ENCODE measurements around the gene SH2D6.

DNA sequence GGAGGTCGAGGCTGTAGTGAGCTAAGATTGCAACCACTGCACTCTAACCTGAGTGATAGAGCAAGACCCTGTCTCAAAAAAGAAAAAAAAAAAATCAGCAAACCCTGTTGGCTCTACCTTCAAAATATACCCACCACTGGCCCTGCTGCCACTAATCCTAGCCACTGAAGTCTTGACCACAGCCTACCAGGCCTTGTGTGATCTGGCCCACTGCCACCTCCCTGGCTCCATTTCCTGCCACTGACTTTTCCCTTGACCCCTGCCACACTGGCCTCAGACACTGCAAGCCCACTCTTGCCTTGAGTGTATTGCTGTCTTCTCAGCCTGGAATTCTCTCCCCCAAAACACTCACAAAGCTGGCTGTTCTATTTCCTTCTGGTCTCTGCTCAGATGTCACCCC is 33.7 kb downstream of the SH2D6 start:
- TF ChIP-seq POLR2A (conservative IDR thresholded peaks at IDR 0.05) (no peak), TBP (optimal IDR thresholded peaks at IDR 0.05; ENCODE audit: low read depth, low read length) (no peak), JUN (IDR thresholded peaks at IDR 0.05; ENCODE audit: borderline replicate concordance, low read depth, low read length) (no peak), JUN (CRISPR knock-in tag; IDR thresholded peaks at IDR 0.05; ENCODE audit: borderline replicate concordance) (no peak), ZFP36 (IDR thresholded peaks at IDR 0.05; ENCODE audit: low read depth, low read length, partially characterized antibody) (no peak), ZNF79 (CRISPR knock-in tag; IDR thresholded peaks at IDR 0.05; ENCODE audit: low read depth) (no peak), BHLHE40 (IDR thresholded peaks at IDR 0.05; ENCODE audit: low read length) (no peak), RBBP5 (IDR thresholded peaks at IDR 0.05; ENCODE audit: borderline replicate concordance, insufficient read depth, low read length, poor library complexity, severe bottlenecking) (no peak), NFYB (IDR thresholded peaks at IDR 0.05; ENCODE audit: extremely low read depth, insufficient read length) (no peak)

Data from K562 (cell line).